GM19328 (cell line): ENCODE measurements around the gene UGT1A10.

Experiments used
- ATAC-seq: cut with Tn5 transposase; IDR thresholded peaks from one replicate; pipeline ENCODE4 v1.9.1; 2021; ENCODE audit warnings: mild to moderate bottlenecking, moderate library complexity; ENCODE audit not compliant: unreplicated experiment

Gene UGT1A10

GRCh38 chr2:233768076-233768475 is 131.8 kb downstream of the UGT1A10 start:
- ATAC-seq: no peak

DNA sequence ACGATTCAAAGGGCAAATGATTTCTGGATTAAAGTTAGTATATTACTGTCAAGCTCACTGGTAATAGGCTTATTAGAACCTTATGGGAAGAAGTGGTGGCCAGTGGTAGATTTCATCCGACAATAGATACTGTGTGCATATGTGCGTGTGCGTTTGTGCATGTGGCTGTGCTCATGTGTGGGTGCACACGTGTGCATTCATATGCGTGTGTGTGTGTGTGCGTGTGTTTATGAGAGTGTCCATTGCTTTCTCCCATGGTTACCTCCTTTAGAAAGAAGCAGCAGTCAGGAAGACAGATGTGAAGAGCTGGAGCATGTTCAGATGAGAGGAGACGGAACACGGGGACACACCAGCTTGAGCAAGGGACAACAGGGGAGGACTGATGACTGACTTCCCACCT is 133.0 kb downstream of the UGT1A10 start:
- ATAC-seq: no peak

DNA sequence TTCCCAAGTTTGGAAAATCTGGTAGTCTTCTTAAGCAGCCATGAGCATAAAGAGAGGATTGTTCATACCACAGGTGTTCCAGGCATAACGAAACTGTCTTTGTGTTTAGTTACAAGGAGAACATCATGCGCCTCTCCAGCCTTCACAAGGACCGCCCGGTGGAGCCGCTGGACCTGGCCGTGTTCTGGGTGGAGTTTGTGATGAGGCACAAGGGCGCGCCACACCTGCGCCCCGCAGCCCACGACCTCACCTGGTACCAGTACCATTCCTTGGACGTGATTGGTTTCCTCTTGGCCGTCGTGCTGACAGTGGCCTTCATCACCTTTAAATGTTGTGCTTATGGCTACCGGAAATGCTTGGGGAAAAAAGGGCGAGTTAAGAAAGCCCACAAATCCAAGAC is 135.9 kb downstream of the UGT1A10 start:
- ATAC-seq: no peak

DNA sequence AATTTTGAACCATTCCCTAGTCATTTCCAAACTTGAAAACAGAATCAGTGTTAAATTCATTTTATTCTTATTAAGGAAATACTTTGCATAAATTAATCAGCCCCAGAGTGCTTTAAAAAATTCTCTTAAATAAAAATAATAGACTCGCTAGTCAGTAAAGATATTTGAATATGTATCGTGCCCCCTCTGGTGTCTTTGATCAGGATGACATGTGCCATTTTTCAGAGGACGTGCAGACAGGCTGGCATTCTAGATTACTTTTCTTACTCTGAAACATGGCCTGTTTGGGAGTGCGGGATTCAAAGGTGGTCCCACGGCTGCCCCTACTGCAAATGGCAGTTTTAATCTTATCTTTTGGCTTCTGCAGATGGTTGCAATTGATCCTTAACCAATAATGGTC is 136.3 kb downstream of the UGT1A10 start:
- ATAC-seq: no peak

- ATAC-seq: no peak
These were observed 137.6 kb downstream of the UGT1A10 start for GRCh38 chr2:233773854-233774253.

GRCh38 chr2:233775414-233775813 is 139.2 kb downstream of the UGT1A10 start:
- no peak for ATAC-seq

DNA sequence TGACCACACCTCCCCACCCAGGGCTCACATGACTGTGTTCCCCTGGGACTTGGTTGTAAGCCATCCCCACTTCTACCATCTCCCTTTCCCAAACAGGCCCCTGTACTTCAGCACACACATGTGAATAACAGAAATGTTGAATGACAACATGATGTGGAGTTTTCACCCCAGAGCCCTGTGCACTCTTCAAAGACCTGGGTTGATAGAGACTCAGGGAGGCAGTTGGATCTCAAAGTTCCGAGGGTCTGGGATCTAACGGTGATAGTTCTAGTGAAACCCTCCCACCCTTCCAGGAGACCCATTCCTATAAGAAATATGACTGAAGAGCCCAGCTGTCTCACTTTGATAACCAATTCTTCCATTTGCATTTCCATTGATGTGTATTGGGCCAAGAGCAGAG is 141.8 kb downstream of the UGT1A10 start, which contains the start of gene MROH2A:
MROH2A (plus strand) TSS at position 301 of the 400 bp plus-strand sequence. CDS start 1,029 bp downstream, outside the sequence.
- no peak for ATAC-seq

DNA sequence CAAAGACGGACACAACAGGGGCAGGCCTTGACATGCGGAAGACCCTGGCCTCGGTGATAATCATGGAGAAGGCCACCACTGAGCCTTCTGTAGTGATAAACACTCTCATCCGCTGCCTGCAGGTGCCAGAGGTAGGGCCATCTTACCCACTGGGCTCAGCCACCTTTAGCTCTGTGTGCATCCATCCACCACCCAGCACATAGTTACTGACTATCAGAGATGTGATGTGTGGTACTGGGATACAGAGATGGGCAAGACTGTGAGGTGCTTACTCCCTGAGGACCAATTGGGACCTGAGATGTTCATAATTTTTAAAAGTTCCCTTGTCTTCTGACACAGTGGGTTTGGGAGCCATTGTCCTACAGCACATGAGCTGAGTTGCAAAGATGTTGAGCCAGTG is 143.5 kb downstream of the UGT1A10 start:
- ATAC-seq: no peak

GRCh38 chr2:233780771-233781170 is 144.5 kb downstream of the UGT1A10 start:
- no peak for ATAC-seq

DNA sequence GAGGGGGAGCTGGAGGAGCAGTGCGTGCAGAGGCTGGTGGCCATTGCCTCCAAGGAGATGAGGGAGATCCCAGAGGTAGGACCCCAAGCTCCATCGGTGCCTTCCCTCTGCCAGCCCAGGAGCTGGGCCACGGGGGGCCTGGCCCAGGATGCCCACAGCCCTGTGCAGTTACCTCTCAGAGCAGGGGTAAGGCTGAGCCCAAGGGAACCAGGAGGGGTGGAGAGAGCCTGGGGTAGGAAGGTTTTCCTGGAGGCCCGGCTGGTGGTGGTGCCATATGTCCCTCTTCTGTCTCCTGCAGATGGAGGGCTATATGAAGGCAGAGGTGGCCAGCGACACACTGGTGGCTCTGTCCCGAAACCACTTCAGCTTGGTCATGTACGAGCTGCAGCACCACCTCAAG is 153.3 kb downstream of the UGT1A10 start:
- no peak for ATAC-seq

GRCh38 chr2:233791151-233791882 is 155.1 kb downstream of the UGT1A10 start:
- ATAC-seq: no peak

DNA sequence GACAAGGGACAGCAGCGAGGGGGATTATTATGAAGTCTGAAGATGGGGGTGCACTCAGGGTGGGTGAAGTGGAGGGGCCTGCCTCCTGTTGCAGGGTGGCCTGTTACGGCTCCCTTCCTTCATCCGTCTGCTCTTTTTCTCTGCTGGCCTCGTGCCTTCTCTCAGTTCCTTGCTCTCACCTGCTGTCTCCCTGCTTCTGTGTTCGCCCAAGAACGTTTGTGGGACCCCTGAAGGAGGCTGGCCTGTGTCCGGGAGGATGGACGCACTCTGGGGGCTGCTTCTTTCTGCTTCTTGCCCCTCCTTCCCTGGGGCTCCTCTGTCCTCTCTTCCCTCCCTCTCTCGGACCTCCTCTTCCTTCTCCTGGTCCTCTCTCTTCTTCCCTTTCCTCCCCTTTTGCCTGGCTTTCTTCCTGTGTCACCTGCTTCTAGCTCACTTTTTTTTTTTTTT is 155.7 kb downstream of the UGT1A10 start:
- no peak for ATAC-seq

GRCh38 chr2:233792720-233793119 is 156.5 kb downstream of the UGT1A10 start:
- ATAC-seq: no peak

- no peak for ATAC-seq
These were observed 157.3 kb downstream of the UGT1A10 start for GRCh38 chr2:233793465-233794127.

GRCh38 chr2:233794128-233794658 is 157.9 kb downstream of the UGT1A10 start:
- no peak for ATAC-seq

DNA sequence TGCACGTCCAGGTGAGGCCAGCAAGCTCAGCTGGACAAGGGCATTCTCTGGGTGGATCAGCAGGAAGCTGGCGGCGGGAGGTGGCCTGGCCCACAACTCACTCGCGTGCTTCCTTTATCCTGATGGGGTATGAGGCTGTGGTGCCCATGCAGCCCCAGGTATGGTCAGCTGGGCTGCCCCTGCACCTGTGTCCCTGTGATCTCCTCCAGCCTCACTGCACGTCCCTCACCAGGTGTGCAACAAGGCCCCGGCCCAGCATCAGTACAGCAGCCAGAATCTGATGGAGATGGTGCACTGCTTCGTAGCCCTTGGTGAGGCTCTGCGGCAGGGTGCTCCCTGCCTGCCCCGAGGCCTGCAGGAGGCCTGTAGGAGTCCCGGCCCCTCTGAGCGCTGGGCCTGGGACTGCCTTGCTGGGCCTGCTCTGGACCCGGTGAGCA is 159.5 kb downstream of the UGT1A10 start:
- no peak for ATAC-seq

DNA sequence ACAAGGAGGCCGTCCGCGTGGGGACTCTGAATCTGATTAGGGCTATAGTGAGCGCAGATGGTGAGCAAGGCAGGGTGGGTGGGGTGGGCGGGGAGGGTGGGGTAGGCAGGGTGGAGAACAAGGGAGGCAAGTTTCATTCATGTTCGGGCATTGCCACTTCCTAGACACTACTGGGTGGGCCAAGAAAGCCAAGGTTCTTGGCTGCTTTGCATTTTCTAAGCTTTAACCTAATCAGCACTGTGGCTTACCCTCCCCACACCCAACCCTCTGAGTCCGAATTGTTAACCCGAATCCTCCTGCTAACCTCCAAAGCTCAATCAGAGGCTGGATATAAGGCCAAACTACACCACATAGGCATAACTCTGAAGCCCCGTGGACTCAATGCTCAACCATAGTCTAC is 160.0 kb downstream of the UGT1A10 start:
- ATAC-seq: no peak

- ATAC-seq: no peak
These were observed 162.3 kb downstream of the UGT1A10 start for GRCh38 chr2:233798335-233799086.

- no peak for ATAC-seq
These were observed 162.9 kb downstream of the UGT1A10 start for GRCh38 chr2:233799087-233799665.

DNA sequence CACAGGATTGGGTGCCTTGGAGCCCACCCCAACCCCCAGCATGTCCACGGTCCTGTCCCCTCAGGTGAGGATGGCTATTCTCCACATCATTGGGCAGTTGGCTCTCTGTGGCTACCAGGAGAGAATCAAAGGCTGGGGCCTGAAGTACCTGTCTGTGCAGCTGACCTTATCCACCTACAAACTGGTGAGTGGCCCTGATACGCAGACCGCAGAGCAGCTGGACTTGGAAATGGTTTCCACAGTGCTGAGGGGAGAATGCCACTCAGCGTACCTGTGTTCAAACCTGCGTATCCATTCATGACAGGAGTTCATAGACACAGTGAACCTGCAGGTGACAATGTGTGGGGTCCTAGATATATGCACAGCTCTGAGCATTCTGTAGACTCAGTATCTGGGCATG is 163.5 kb downstream of the UGT1A10 start:
- no peak for ATAC-seq

DNA sequence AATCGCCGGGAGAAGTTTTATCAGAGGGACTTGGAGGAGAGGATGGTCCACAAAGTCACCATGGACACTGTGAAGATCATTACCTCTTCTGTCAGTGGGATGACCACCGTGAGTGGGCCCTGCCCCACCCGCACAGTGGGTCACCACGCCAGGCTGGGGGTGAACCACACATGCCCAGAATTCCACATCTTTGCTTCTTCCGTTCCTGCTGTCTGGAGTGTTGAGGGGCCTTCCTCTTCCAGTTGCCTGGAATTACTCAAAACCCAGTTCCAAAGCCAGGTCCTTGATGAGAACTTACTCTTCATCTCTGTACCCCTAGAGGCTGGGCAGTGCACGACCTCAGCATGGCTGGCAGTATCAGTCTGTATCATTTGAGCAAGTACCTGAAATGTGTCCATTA is 164.0 kb downstream of the UGT1A10 start:
- ATAC-seq: no peak
